OCI-LY1 (cell line): Measurements from ENCODE around the gene TRABD2B.

Experiments
- EZH2 ChIP-seq: fragments of 200-600 bp; sonication (generic), shearing (Covaris generic); IDR thresholded peaks from 2 replicates; pipeline ENCODE4 v1.8.0; 2017; ENCODE audit warnings: borderline replicate concordance, mixed run types, mild to moderate bottlenecking, antibody characterized with exemption, low read length, moderate library complexity, mixed read lengths
- TF ChIP-seq, protein P1 (sequence below): fragments of 200-600 bp; sonication (generic), shearing (Covaris generic); IDR thresholded peaks from 2 replicates; pipeline ENCODE4 v1.5.1; 2017; ENCODE audit warnings: mild to moderate bottlenecking, antibody characterized with exemption, low read length, moderate library complexity, mixed read lengths

DNA sequence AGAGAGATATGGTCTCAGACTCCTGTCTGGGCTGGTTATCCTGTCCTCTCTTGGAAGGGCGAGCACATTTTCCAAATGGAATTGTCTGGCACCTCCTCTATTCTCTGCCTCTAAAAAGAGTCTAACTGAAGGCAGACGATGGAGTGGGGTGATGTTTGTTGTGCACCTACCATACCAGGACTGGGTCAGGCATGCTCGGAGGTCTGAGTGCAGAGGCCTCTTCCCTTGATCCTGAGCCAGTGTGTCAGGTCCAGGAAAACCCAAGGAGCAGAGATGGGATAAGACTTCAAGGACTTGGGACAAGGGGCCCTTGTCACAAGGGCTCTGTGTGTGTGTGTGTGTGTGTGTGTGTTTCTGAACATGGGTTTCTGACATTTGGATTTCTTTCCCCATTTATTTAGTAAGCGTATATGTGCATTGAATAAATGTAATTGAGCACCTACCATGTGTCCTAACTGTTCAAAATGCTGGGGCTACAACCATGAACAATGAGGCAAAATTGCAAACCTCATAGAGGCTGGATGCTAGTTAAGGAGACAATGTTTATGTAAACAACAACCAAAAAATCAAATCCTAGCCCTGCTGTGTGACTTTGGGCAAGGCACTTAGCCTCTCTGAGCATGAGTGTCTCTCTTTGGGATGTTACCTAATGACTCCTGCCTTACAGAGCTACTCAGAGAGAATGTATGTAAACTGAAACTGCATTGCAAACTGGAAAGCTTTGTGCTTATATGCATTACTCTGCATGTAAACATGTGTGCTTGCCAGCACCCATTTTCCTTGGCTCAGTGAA is 283.0 kb downstream of the TRABD2B start:
- TF ChIP-seq, protein P1, sequence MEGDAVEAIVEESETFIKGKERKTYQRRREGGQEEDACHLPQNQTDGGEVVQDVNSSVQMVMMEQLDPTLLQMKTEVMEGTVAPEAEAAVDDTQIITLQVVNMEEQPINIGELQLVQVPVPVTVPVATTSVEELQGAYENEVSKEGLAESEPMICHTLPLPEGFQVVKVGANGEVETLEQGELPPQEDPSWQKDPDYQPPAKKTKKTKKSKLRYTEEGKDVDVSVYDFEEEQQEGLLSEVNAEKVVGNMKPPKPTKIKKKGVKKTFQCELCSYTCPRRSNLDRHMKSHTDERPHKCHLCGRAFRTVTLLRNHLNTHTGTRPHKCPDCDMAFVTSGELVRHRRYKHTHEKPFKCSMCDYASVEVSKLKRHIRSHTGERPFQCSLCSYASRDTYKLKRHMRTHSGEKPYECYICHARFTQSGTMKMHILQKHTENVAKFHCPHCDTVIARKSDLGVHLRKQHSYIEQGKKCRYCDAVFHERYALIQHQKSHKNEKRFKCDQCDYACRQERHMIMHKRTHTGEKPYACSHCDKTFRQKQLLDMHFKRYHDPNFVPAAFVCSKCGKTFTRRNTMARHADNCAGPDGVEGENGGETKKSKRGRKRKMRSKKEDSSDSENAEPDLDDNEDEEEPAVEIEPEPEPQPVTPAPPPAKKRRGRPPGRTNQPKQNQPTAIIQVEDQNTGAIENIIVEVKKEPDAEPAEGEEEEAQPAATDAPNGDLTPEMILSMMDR = no peak
- no peak for TF ChIP-seq EZH2
